Ascending aorta (tissue), 2 donors: ENCODE results near the gene NME8. TPM values are rescaled to one million over a fixed set of nuclear protein-coding genes. Genes with fewer than 3 reads are reported as not detected.

Source experiments
- DNase-seq, 2 donors: peaks; one replicate each; pipeline ENCODE4 v3.0.0-alpha.2; 2019; ENCODE audit warnings: low spot score in 2 of 2
- H3K27ac ChIP-seq, 2 donors: fragments of 200-600 bp; sonication (generic); one replicate each; pipeline ENCODE4 v1.5.1; 2016 to 2017; ENCODE audit warnings: mild to moderate bottlenecking in 1 of 2
- H3K27me3 ChIP-seq: fragments of 200-600 bp; sonication (generic); one replicate; pipeline ENCODE4 v1.5.1; 2017
- H3K36me3 ChIP-seq, 2 donors: fragments of 200-600 bp; sonication (generic); one replicate each; pipeline ENCODE4 v1.5.1; 2016
- H3K4me1 ChIP-seq, 2 donors: fragments of 200-600 bp; sonication (generic); one replicate each; pipeline ENCODE4 v1.5.1; 2016 to 2017; ENCODE audit warnings: mild to moderate bottlenecking in 1 of 2
- H3K4me3 ChIP-seq, 2 donors: fragments of 200-600 bp; sonication (generic); one replicate each; pipeline ENCODE4 v1.5.1; 2016 to 2017; ENCODE audit warnings: mild to moderate bottlenecking in 1 of 2
- H3K9me3 ChIP-seq, 2 donors: fragments of 200-600 bp; sonication (generic); one replicate each; pipeline ENCODE4 v1.5.1; 2016
- CTCF ChIP-seq, 3 experiments: fragments of 200-600 bp in 2 of 3; fragments of 450-650 bp in 1 of 3; sonication (generic) in 2 of 3; IDR thresholded peaks; one replicate each; pipeline ENCODE4 v1.5.1; 2016 to 2019; ENCODE audit warnings: antibody characterized with exemption in 3 of 3, mild to moderate bottlenecking in 1 of 3, moderate library complexity in 1 of 3
- intact Hi-C: fragments of 100-400 bp; cut with DNase I; formaldehyde crosslinking; loops from one replicate; pipeline ENCODE4 v1.15.1; 2023
- total RNA-seq: library from RNA; depleted of rRNA; stranded (reverse); fragments of >200 nt; gene quantifications from one replicate; pipeline ENCODE4 v1.1.0, GENCODE V29; 2016

The NME8 gene
- total RNA-seq, 1 donor from 2014 or later = 0.96 TPM

GRCh38 chr7:37853468-37853867 is 5.1 kb downstream of the NME8 start:
- Histone ChIP-seq H3K36me3 (no peaks in the 10 kb centered on the region), H3K9me3 (no peaks in the 10 kb centered on the region), H3K4me1 (no peaks in the 10 kb centered on the region), H3K27ac (no peak overlapping the region), H3K4me3 (no peak overlapping the region), H3K27me3 (no peaks in the 10 kb centered on the region)
- no peak for DNase-seq
- TF ChIP-seq CTCF (IDR thresholded peaks at IDR 0.05) = no peak
- intact Hi-C loops = no loop called here

- intact Hi-C loops = no loop called here
- no peaks in the 10 kb centered on the region for H3K9me3 ChIP-seq
- H3K27ac ChIP-seq = no peak overlapping the region
- no peak for TF ChIP-seq CTCF (IDR thresholded peaks at IDR 0.05)
- H3K27me3 ChIP-seq = no peaks in the 10 kb centered on the region
- no peaks in the 10 kb centered on the region for H3K4me1 ChIP-seq
- no peak for DNase-seq
- no peak overlapping the region for H3K4me3 ChIP-seq
- no peaks in the 10 kb centered on the region for H3K36me3 ChIP-seq
Measured at GRCh38 chr7:37882086-37882485, 33.7 kb downstream of the NME8 start.

GRCh38 chr7:37893359-37893758 is 45.0 kb downstream of the NME8 start:
- no peak for DNase-seq
- no peaks in the 10 kb centered on the region for H3K9me3 ChIP-seq
- H3K4me1 ChIP-seq = no peaks in the 10 kb centered on the region
- no peak for TF ChIP-seq CTCF (IDR thresholded peaks at IDR 0.05)
- H3K4me3 ChIP-seq = no peak overlapping the region
- H3K27ac ChIP-seq = no peak overlapping the region
- no peaks in the 10 kb centered on the region for H3K36me3 ChIP-seq
- intact Hi-C loops = no loop called here
- H3K27me3 ChIP-seq = no peaks in the 10 kb centered on the region

GRCh38 chr7:37894671-37895070 is 46.3 kb downstream of the NME8 start:
- intact Hi-C loops = no loop called here
- Histone ChIP-seq H3K36me3 (no peaks in the 10 kb centered on the region), H3K27me3 (no peaks in the 10 kb centered on the region), H3K4me1 (no peaks in the 10 kb centered on the region), H3K4me3 (no peak overlapping the region), H3K27ac (no peak overlapping the region), H3K9me3 (no peaks in the 10 kb centered on the region)
- DNase-seq = no peak
- TF ChIP-seq CTCF (IDR thresholded peaks at IDR 0.05) = no peak

- TF ChIP-seq CTCF (IDR thresholded peaks at IDR 0.05) = no peak
- no peak for DNase-seq
- intact Hi-C loops = loop anchor here (2.0 kb wide), 1 partner anchor 207 kb away; no protein-coding TSS in a partner anchor
- Histone ChIP-seq H3K27ac (no peak overlapping the region), H3K27me3 (no peaks in the 10 kb centered on the region), H3K4me3 (no peak overlapping the region), H3K9me3 (no peaks in the 10 kb centered on the region), H3K4me1 (no peaks in the 10 kb centered on the region), H3K36me3 (no peaks in the 10 kb centered on the region)
Measured at GRCh38 chr7:37899712-37900247, 51.4 kb downstream of the NME8 start.
